Choroid plexus epithelial cell (primary cell): Measurements from ENCODE around the gene PDP2.

ENCODE experiments used
- DNase-seq: peaks from one replicate; pipeline ENCODE4 v3.0.0-alpha.2; 2010; ENCODE audit warnings: low read depth
- H3K4me3 ChIP-seq: 2 replicates; pipeline ENCODE4 v1.5.1; 2011; ENCODE audit warnings: low read depth, mild to moderate bottlenecking, control low read depth, low read length, moderate library complexity
- TF ChIP-seq, protein P1 (sequence below): conservative IDR thresholded peaks from 2 replicates; pipeline ENCODE4 v1.5.1; 2011; ENCODE audit warnings: low read depth, mild to moderate bottlenecking, control low read depth, inconsistent platforms, low read length, moderate library complexity

Gene PDP2

DNA sequence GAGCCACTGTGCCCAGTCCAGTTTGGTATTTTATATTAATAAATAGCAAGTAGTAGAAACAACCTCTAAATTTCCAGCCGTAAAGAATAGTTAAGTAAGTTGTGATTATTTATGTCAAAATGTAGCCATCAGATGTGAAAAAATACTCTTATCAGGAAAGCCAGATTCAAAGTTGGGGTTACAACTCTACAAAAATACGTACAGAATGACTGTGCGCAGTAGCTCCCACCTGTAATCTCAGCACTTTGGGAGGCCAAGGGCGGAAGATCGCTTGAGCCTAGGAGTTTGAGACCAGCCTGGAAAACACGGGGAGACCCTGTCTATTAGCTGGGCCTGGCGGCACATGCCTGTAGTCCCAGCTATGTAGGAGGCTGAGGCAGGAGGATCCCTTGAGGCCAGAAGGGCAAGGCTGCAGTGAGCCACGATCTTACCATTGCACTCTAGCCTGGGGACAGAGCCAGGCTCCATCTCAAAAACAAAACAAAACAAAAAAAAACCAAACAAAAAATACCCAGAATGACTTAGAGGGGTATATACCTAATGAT is 1.7 kb downstream of the PDP2 start:
- no peak for DNase-seq
- TF ChIP-seq, protein P1, sequence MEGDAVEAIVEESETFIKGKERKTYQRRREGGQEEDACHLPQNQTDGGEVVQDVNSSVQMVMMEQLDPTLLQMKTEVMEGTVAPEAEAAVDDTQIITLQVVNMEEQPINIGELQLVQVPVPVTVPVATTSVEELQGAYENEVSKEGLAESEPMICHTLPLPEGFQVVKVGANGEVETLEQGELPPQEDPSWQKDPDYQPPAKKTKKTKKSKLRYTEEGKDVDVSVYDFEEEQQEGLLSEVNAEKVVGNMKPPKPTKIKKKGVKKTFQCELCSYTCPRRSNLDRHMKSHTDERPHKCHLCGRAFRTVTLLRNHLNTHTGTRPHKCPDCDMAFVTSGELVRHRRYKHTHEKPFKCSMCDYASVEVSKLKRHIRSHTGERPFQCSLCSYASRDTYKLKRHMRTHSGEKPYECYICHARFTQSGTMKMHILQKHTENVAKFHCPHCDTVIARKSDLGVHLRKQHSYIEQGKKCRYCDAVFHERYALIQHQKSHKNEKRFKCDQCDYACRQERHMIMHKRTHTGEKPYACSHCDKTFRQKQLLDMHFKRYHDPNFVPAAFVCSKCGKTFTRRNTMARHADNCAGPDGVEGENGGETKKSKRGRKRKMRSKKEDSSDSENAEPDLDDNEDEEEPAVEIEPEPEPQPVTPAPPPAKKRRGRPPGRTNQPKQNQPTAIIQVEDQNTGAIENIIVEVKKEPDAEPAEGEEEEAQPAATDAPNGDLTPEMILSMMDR, result no peak
- H3K4me3 ChIP-seq, result no peak overlapping the region

DNA sequence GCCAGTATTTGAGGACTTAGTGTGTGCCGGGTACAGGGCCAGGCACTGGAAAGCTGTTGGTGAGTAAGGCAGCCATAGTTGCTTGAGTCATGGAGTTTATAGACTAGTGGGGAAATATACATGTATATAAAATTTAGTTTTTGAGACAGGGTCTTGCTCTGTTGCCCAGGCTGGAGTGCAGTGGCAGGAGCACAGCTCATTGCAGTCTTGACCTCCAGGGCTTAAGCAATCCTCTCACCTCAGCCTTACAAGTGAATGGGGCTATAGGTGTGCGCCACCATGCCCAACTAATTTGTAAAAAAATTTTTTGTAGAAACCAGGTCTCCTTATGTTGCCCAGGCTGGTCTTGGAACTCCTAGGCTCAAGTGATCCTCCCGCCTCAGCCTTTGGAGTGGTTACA is 2.4 kb downstream of the PDP2 start:
- H3K4me3 ChIP-seq, result no peak overlapping the region
- TF ChIP-seq, protein P1, result no peak
- no peak for DNase-seq

DNA sequence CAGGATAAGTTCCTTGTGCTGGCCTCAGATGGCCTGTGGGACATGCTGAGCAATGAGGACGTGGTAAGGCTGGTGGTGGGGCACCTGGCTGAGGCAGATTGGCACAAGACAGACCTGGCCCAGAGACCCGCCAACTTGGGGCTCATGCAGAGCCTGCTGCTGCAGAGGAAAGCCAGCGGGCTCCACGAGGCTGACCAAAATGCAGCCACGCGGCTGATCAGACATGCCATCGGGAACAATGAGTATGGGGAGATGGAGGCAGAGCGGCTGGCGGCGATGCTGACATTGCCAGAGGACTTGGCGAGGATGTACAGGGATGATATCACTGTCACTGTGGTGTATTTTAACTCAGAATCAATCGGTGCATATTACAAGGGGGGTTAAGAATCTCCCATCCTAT is 5.2 kb downstream of the PDP2 start:
- H3K4me3 ChIP-seq, result no peak overlapping the region
- no peak for DNase-seq
- TF ChIP-seq, protein P1, result no peak

DNA sequence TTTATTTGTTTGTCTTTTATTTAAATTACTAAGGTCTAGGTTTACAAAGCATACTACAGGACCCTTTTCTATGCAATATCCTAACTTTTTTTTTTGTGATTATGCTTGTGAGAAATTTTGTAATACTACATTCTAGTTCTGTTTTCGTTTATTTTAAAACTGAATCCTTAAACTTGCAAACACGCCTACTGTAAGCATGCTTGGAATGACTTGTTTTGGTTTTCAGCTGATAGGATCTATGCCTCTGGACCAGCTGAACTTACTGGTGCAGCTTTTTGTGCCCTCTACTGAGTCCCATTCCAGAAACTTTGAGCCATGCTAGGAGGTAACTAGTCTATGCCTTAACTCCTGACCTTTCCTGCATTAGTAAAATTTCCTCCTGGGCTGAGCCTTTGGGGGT is 6.0 kb downstream of the PDP2 start:
- H3K4me3 ChIP-seq, result no peak overlapping the region
- TF ChIP-seq, protein P1, result no peak
- no peak for DNase-seq

DNA sequence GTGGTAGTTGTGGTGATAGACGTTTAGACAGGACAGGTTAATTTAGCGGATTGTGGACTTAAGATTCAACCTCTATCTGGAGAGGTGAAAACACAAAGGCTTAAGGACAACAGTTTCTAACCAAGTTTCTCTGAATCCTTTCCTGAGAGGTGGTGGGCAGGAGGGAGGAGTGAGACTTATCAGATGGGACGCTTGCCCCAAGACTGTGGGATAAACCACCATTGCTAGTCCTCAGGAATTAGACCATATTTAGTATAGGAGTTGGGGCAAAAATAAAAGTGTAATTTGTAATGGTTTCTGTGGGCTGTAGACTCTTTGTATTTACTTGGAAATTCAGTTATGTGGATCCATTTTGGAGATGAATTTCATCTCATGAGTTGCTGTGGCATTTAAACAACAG is 6.6 kb downstream of the PDP2 start:
- H3K4me3 ChIP-seq, result no peak overlapping the region
- TF ChIP-seq, protein P1, result no peak
- no peak for DNase-seq

DNA sequence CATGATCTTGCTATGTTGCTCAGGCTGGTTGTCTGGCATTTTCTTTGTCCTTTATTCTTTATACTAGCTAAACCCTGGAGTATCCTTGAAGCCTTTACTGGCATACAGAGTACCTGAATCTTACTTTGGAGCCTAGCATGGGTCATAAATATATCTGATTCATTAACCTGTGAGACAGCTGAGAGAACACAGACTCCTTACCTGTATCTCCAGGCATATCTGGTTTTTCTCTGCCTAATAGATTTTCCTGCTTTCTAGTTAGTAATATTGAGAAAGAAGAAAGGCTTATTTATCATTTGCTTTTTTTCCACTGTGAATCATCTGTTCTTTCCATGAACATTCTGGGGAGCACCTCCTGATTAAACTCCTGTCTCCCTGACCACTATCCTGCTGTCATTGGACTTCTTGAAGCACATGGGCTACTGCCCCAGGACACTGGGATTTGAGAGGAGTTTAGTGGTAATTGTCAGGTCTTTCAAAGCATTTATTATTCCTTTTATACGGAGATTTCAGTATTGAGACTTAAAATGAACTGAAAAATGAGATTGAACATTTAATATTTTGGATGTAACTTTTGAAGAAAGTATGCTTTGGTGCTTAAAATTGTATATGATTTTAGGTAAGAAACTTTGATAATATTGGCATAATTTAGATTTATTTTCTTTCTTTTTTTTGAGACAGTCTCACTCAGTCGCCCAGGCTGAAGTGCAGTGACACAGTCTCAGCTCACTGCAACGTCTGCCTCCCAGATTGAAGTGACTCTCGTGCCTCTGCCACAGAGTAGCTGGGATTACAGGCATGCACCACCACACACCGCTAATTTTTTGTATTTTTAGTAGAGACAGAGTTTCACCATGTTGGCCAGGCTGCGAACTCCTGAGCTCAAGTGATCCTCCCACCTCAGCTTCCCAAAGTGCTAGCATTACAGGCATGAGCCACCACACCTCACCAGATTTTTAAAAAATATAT is 8.6 kb downstream of the PDP2 start:
- DNase-seq, result no peak
- TF ChIP-seq, protein P1, result no peak
- H3K4me3 ChIP-seq, result no peak overlapping the region

DNA sequence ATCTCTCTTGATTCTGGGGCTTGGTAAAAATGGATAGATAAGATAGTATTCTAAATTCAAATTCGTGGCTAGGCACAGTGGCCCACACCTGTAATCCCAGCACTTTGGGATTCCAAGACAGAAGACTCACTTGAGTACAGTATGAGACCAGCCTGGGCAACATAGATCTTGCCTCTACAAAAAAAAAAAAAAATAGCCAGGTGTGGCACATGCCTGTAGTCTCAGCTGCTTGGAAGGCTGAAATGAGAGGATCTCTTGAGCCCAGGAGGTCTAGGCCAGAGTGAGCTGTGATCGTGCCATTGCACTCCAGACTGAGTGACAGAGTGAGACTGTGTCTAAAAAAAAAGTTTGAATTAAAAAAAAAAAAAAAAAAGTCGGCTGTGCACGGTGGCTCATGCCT is 9.3 kb downstream of the PDP2 start:
- TF ChIP-seq, protein P1, result no peak
- no peak overlapping the region for H3K4me3 ChIP-seq
- DNase-seq, result no peak
